Measurements from ENCODE around the gene LGALS3. TPM values are rescaled to one million over a fixed set of nuclear protein-coding genes. Genes with fewer than 3 reads are reported as not detected.
"Not testable (repeated sequence)": the region's sequence is repeated elsewhere in the genome, so short reads cannot be mapped to it uniquely, and the experiment has no call there.

LGALS3 gene
- 246 TPM for total RNA-seq
- long read RNA-seq, transcript LGALS3-201 (6 exons, 1,146 nt): major isoform, 380 of 424 reads
- long read RNA-seq, transcript LGALS3-207 (4 exons, 1,734 nt): minor isoform, 5 of 424 reads
- long read RNA-seq, partial matches to known transcripts: 3 of 424 reads
- long read RNA-seq, other reads (novel, unspliced or antisense): 34 of 424 reads

- intact Hi-C loops (cut with DNase I): no loop called here
- DNase-seq: peak; percentile 91
- ATAC-seq (ENCODE audit: poor library complexity): peak; percentile 90
These were observed at the start of gene LGALS3 for GRCh38 chr14:55129086-55129427. Gene LGALS3 (plus strand): TSS chr14:55129252. CDS start chr14:55137374, 8,122 bp downstream.

GRCh38 chr14:55079961-55080360 is 49.1 kb upstream of the LGALS3 start:
- DNase-seq; ATAC-seq (ENCODE audit: poor library complexity); intact Hi-C loops (cut with DNase I): not testable (repeated sequence)

DNA sequence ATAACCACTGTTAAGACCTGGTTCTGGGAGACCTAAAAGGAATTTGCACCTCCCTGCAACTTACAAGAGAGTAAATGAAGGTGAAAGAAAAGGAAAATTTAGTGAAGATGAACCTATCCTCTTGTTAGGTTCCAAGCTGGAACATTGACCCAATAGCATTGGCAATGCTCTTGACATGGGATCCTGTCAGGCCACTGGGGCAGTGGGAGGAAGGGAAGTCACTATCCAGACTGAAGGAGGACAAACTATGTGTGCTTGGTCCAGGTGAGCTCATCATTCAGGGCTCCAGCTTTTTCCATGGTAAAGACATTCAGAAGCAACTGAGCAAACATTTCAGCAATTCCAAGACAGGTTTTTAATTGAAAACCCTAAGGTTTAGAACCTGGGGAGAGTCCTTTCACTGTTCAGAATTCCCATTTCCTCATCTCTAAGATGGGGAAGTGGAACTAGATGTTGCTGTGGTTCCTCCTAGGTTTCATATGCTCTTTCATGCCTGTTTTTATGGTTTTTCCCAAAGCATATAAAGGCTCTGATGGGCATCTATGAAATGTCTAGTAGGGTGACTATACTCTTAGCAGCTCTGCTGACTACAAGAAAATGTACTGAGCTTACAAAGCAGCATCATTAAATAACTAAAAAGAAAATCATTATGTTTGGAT is 44.5 kb upstream of the LGALS3 start:
- intact Hi-C loops (cut with DNase I): no loop called here
- DNase-seq (no peak), ATAC-seq (ENCODE audit: poor library complexity) (no peak)

- DNase-seq (no peak), ATAC-seq (ENCODE audit: poor library complexity) (no peak)
- intact Hi-C loops (cut with DNase I): no loop called here
These were observed 43.9 kb upstream of the LGALS3 start for GRCh38 chr14:55085060-55085660.

- ATAC-seq (ENCODE audit: poor library complexity): no peak
- intact Hi-C loops (cut with DNase I): no loop called here
These were observed 42.1 kb upstream of the LGALS3 start for GRCh38 chr14:55086938-55087337.

DNA sequence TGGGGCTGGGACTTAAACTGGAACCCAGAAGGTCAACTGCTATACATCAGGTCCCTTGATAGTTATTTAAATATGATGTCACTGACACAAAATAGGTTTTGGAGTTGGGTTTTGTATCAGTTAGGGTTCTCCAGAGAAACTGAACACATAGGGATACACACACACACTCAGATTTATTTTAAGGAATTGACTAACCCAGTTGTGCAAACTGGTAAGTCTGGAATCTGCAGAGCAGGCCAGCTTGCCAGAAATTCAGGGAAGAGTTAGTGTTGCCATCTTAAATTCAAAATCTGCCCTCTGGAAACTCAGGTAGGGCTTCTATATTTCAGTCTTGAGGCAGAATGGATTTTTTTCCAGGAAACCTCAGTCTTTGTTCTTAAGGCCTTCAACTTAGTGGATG is 40.7 kb upstream of the LGALS3 start:
- DNase-seq: no peak
- intact Hi-C loops (cut with DNase I): no loop called here
- ATAC-seq (ENCODE audit: poor library complexity): no peak

More at GRCh38 chr14:55086938-55087337, 42.1 kb upstream of the LGALS3 start:
- no peak for DNase-seq

DNA sequence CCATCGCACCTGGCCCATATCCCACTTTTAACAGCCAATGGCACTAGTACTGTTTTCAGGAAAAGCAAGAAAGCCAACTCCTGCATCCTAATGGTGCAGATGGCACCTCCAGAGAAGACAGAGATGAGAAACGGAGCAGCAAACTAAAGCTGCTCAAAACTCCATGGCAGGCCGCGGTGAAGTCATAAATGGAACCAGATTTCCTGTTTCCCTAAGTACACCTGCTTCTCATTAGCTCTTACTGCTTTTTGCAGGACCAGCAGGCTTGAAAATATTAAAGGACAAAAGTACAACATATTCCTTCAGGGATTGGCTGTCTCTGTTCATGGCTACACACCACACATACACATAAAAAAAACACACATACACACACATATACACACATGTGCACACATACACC is 36.7 kb upstream of the LGALS3 start:
- DNase-seq (no peak), ATAC-seq (ENCODE audit: poor library complexity) (no peak)
- intact Hi-C loops (cut with DNase I): loop anchor here (5.0 kb wide), 1 partner anchor 65 kb away; no protein-coding TSS in a partner anchor

DNA sequence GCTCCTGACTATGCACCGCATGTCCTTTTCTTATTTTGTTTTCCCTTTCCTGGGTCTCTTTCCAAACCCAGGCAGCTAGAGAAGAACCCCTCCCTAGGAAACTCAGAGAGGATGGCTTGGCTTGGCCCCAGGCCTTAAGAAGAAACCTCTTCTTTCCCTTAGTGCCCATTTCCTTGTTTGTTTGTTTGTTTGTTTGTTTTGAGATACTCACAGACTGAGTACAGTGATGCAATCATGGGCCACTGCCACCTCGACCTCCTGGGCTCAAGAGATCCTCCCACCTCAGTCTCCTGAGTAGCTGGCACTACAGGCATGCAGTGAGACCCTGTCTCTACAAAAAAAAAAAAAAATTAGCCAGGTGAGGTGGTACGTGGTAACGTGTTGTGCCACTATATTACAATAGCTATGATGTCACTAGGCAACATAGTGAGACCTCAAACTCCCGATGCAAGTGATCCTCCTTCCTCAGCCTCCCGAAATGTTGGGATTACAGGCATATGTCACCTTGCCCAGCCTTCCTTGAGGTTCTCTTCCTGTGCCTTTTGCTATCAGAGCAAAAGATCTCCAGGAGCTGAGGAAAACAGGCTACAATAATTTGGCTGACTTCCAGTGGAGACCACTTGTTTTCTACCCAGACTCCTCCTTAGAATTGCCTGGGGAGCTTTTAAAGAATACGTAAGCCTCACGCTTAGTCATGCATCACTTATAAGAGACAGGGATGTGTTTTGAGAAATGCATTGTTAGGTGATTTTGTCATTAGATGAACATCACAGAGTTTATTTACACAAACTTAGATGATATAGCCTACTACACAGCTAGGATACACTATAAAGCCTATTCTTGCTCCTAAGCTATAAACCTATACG is 34.5 kb upstream of the LGALS3 start:
- ATAC-seq (ENCODE audit: poor library complexity) (no peak), DNase-seq (no peak)
- intact Hi-C loops (cut with DNase I): loop anchor here (5.0 kb wide), 2 partner anchors 38 to 63 kb away; no protein-coding TSS in a partner anchor

DNA sequence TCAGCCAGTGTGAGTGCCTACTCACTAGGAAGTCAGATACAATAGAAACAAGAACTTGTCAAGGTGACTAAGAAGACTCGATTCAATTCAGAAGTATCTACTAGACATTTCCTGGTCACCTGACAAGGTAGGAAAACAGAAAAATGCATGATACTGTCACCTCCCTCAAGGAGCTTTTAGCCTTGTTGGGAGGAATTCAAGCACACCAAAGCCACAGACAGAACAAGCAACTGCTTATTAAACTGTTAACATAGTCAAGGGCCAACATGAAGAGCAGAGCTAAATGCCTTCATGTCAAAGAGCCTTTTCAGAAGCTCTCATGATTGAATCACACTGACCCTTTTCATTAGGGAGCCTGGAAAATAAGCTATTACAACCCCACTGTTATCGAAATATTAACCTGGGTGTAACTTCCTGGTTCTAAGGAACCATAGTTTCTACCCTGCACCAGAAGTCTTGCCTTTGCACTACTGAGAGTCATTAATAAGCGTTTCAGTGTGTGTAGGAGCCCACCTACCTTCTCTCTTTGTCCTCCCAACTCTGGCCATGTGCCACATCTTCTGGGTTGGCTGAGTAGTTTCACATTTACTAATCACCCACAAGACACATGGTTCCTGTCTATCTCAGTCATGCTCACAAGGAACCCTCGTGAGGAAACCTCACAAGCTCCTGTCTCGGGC is 31.0 kb upstream of the LGALS3 start:
- intact Hi-C loops (cut with DNase I): loop anchor here (5.0 kb wide), 1 partner anchor 34 kb away; no protein-coding TSS in a partner anchor
- no peak for ATAC-seq (ENCODE audit: poor library complexity)
- DNase-seq: no peak

- DNase-seq (no peak), ATAC-seq (ENCODE audit: poor library complexity) (no peak)
- intact Hi-C loops (cut with DNase I): loop anchor here (5.0 kb wide), 1 partner anchor 34 kb away; no protein-coding TSS in a partner anchor
These were observed 30.5 kb upstream of the LGALS3 start for GRCh38 chr14:55098561-55098898.

GRCh38 chr14:55099756-55100155 is 29.3 kb upstream of the LGALS3 start:
- ATAC-seq (ENCODE audit: poor library complexity): peak; percentile 24
- intact Hi-C loops (cut with DNase I): loop anchor here (5.0 kb wide), 1 partner anchor 33 kb away; no protein-coding TSS in a partner anchor
- no peak for DNase-seq

- ATAC-seq (ENCODE audit: poor library complexity): no peak
- intact Hi-C loops (cut with DNase I): no loop called here
These were observed 27.4 kb upstream of the LGALS3 start for GRCh38 chr14:55101698-55102097.

DNA sequence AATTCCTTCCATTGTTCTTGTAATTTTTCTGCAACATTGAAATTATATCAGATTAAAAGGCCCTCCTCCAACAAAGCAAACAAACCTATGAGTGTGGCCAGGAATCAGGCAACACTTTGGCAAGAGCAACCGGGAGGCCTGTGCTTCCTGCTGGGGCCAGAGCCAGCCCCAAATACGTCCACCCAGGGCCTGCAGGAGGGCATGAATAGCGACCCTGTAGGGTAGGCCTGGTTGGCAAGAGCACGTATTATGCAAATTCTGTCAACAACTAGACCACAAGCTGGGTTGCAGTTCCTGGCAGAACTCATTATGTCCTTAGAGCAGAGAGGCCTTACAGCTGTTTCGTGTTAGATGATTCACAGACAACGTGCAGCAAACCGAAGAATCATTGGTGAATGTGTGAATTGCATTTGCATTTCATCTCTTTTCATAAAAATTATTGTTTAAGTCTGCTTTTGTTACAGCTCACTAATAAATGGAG is 26.9 kb upstream of the LGALS3 start:
- intact Hi-C loops (cut with DNase I): no loop called here
- ATAC-seq (ENCODE audit: poor library complexity) (peak; percentile 83), DNase-seq (peak; percentile 87)

More at GRCh38 chr14:55101698-55102097, 27.4 kb upstream of the LGALS3 start:
- DNase-seq: no peak

DNA sequence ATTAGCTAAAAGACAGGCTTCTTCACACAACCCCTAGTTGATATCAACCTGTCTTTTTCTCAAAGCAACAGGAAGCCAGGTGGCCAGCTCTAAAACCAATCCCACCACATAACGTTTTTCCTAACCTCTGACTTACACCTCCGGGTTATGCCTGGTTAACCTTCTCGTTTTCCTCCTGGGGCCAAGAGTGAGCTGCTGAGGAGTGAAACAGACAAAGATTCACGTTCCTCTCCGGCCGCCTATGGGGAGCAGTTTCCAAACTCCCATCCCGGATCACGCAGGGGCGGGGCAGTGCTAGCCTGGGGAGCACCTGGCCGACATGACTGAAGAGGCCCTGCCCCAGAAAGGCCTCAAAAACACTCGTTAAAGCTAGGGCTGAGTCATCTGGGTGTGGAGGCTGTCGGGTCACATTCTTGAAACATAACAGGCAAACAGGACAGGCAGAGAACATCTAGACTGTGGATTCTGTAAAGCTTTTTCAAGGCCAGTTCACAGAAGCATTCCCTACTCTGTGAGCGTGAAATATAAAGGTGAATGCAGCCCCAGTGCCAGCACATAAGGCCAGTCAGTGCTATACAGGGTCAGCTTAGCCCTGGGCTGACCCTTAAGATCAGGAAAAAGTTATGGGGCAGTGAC is 25.9 kb upstream of the LGALS3 start:
- peak; percentile 68 for ATAC-seq (ENCODE audit: poor library complexity)
- intact Hi-C loops (cut with DNase I): no loop called here

GRCh38 chr14:55103971-55104954 is 24.8 kb upstream of the LGALS3 start:
- intact Hi-C loops (cut with DNase I): no loop called here
- DNase-seq (no peak), ATAC-seq (ENCODE audit: poor library complexity) (no peak)

More for the DNA sequence above, 25.9 kb upstream of the LGALS3 start:
- DNase-seq: peak; percentile 76

GRCh38 chr14:55105991-55106390 is 23.1 kb upstream of the LGALS3 start:
- ATAC-seq (ENCODE audit: poor library complexity) (no peak), DNase-seq (no peak)
- intact Hi-C loops (cut with DNase I): no loop called here

Measured in Right ventricle myocardium superior (tissue), 1 donor.